Loucy (cell line): Measurements from ENCODE around the gene CXCL5.
A peak's percentile ranks its signal among the peaks of the same experiment; 100 is the strongest.

Source experiments
- CTCF ChIP-seq: fragments of 200-600 bp; sonication (generic); conservative IDR thresholded peaks from 2 replicates; pipeline ENCODE4 v1.5.1; 2014; ENCODE audit warnings: mild to moderate bottlenecking, antibody characterized with exemption, low read length
- EZH2phosphoT487 ChIP-seq: fragments of 200-600 bp; IDR thresholded peaks from 2 replicates; pipeline ENCODE4 v1.6.1; 2018; ENCODE audit warnings: antibody characterized with exemption, mild to moderate bottlenecking, moderate library complexity, borderline replicate concordance

- TF ChIP-seq EZH2phosphoT487 (no peak), CTCF (peak; percentile 17; the same call in 1 of the 2 replicates)
These were observed 38.8 kb upstream of the CXCL5 start for GRCh38 chr4:74037076-74037955.
